Psoas muscle (tissue), 8 donors: Measurements from ENCODE around the gene TAPBPL. TPM values are rescaled to one million over a fixed set of nuclear protein-coding genes. Genes with fewer than 3 reads are reported as not detected.

Experiments used
- ATAC-seq, 4 donors: fragments of 200-7000 bp; cut with Tn5 transposase; one replicate each; pipeline ENCODE4 v1.9.1; 2020; ENCODE audit warnings: moderate library complexity in 3 of 4, mild to moderate bottlenecking in 2 of 4
- DNase-seq, 2 donors: peaks; one replicate each; pipeline ENCODE4 v3.0.0-alpha.2; 2020
- H3K27ac ChIP-seq: fragments of 200-600 bp; one replicate; pipeline ENCODE4 v1.8.0; 2022
- H3K27me3 ChIP-seq, 3 donors: fragments of 200-600 bp in 1 of 3; one replicate each; pipeline versions ENCODE4 v1.6.1 to v1.8.0; 2013 to 2022; ENCODE audit warnings: low read length in 2 of 3, mild to moderate bottlenecking in 2 of 3, moderate library complexity in 1 of 3; ENCODE audit not compliant: insufficient read depth in 3 of 3
- H3K36me3 ChIP-seq, 2 donors: fragments of 200-600 bp in 1 of 2; one replicate each; pipeline versions ENCODE4 v1.6.1 to v1.8.0; 2013 to 2022; ENCODE audit warnings: low read depth in 1 of 2, mild to moderate bottlenecking in 1 of 2, moderate library complexity in 1 of 2; ENCODE audit not compliant: insufficient read depth in 1 of 2
- H3K4me1 ChIP-seq: fragments of 200-600 bp; one replicate; pipeline ENCODE4 v1.8.0; 2022
- H3K4me3 ChIP-seq: fragments of 200-600 bp; one replicate; pipeline ENCODE4 v1.8.0; 2022; ENCODE audit warnings: mild to moderate bottlenecking
- H3K9me3 ChIP-seq: fragments of 200-600 bp; one replicate; pipeline ENCODE4 v1.8.0; 2022
- WGBS, 3 donors: extraction: QIAGEN DNeasy Blood & Tissue Kit; methylation state at CpG; one replicate each; pipeline versions ENCODE4 v1.1.6 to v1.1.7; 2013; 5-methylcytosine and 5-hydroxymethylcytosine counted together
- intact Hi-C, 2 donors: fragments of 100-400 bp; cut with DNase I; formaldehyde crosslinking; loops; one replicate each; pipeline versions ENCODE4 v1.11.0 to v1.14.2; 2022
- polyA plus RNA-seq, 3 donors: library from polyadenylated mRNA; stranded (reverse); fragments of 200-250 nt; gene quantifications; one replicate each; pipeline ENCODE4 v1.2.3, GENCODE V29; 2013
- total RNA-seq, 4 donors: library from RNA; stranded (reverse); fragmentation: NEBNext Ultra II Directional in 2 of 4; extraction: Animal tissue kit (Norgen Biotek cat#: 25700) in 2 of 4; gene quantifications; one replicate each; pipeline versions ENCODE4 v1.2.1 to v1.2.4, GENCODE V29; 2021 to 2023
- TF ChIP-seq, protein P1 (sequence below): fragments of 200-600 bp; IDR thresholded peaks from one replicate; pipeline ENCODE4 v1.8.0; 2022; ENCODE audit warnings: antibody characterized with exemption
- donor health status: healthy with polysubstance abuse.
- donor health status: DM: no; HTN: no; CAD: no; lungs with moderate emphysema.
- donor health status: Bipolar disorder and iron deficiency.
- donor health status: healthy.
- donor health status: DM: yes; HTN: yes; CAD: no.
- donor health status: DM: no; HTN: no; CAD: no.
- donor health status: DM: no; HTN: no; CAD: no.
- donor health status: DM: yes; HTN: yes; CAD: no.

The TAPBPL gene
- total and polyA plus RNA-seq, 7 donors: 4.6 to 11.3 (median 7.7) TPM

DNA sequence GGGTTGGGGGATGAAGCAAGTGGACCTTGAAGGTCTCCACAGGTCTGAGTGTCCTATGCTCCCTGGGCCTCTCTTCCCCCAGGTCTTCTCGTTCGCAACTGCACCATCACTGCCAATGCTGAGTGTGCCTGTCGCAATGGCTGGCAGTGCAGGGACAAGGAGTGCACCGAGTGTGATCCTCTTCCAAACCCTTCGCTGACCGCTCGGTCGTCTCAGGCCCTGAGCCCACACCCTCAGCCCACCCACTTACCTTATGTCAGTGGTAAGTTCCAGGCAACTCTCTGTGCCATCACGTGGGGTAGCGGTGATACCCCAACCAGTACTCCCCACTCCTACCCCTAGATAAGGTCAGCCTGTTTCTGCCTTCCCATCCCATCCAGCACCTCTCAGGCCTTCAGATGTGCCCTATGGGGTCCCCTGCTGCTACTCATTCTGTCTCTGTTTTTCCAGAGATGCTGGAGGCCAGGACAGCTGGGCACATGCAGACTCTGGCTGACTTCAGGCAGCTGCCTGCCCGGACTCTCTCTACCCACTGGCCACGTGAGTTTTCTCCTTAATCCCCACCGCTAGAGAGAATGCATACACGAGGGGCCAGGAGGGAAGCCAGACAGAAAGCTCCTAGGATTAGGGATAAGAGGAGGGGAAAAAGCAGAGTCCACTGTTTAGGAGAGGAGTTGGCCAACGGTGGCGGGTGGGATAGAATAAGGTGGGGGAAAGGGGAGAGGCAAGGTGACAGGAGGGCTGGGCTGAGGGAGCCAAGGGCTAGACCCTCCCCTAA, 1.6 kb upstream of the TAPBPL start:
- peak overlapping the region; percentile 95 for H3K27ac ChIP-seq

GRCh38 chr12:6450869-6451347, 934 bp upstream of the TAPBPL start:
- Histone ChIP-seq H3K27ac (peak overlapping the region; percentile 95), H3K4me1 (peaks cover 11% of the 10 kb centered on the region), H3K9me3 (no peaks in the 10 kb centered on the region), H3K36me3 (peaks cover 0 to 52% of the 10 kb centered on the region in 2 donors), H3K27me3 (no peaks in the 10 kb centered on the region), H3K4me3 (peak overlapping the region; percentile 90)
- TF ChIP-seq, protein P1, sequence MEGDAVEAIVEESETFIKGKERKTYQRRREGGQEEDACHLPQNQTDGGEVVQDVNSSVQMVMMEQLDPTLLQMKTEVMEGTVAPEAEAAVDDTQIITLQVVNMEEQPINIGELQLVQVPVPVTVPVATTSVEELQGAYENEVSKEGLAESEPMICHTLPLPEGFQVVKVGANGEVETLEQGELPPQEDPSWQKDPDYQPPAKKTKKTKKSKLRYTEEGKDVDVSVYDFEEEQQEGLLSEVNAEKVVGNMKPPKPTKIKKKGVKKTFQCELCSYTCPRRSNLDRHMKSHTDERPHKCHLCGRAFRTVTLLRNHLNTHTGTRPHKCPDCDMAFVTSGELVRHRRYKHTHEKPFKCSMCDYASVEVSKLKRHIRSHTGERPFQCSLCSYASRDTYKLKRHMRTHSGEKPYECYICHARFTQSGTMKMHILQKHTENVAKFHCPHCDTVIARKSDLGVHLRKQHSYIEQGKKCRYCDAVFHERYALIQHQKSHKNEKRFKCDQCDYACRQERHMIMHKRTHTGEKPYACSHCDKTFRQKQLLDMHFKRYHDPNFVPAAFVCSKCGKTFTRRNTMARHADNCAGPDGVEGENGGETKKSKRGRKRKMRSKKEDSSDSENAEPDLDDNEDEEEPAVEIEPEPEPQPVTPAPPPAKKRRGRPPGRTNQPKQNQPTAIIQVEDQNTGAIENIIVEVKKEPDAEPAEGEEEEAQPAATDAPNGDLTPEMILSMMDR: no peak
- 7 to 10% (median 9%) methylated on average over 10 to 11 of the region's 11 CpGs for WGBS, 3 donors
- DNase-seq (peak in 1 of 2 donors; percentile 39), ATAC-seq (peak in 2 of 4 donors; percentile 20 to 21)
- intact Hi-C loops: loop anchor here in 1 of 2 donors (5.0 kb wide), 1 partner anchor 124 kb away; no protein-coding TSS in a partner anchor

More for the DNA sequence above, 1.6 kb upstream of the TAPBPL start:
- peaks cover 11% of the 10 kb centered on the region for H3K4me1 ChIP-seq
- ATAC-seq (no peak), DNase-seq (no peak)
- H3K4me3 ChIP-seq: peak overlapping the region; percentile 90
- 59 to 66% (median 60%) methylated on average over 16 of the region's 16 CpGs for WGBS, 3 donors
- TF ChIP-seq, protein P1: no peak
- no peaks in the 10 kb centered on the region for H3K27me3 ChIP-seq
- H3K36me3 ChIP-seq: peaks cover 0 to 52% of the 10 kb centered on the region in 2 donors
- H3K9me3 ChIP-seq: no peaks in the 10 kb centered on the region
- intact Hi-C loops: loop anchor here in 1 of 2 donors (5.0 kb wide), 1 partner anchor 123 kb away; no protein-coding TSS in a partner anchor

DNA sequence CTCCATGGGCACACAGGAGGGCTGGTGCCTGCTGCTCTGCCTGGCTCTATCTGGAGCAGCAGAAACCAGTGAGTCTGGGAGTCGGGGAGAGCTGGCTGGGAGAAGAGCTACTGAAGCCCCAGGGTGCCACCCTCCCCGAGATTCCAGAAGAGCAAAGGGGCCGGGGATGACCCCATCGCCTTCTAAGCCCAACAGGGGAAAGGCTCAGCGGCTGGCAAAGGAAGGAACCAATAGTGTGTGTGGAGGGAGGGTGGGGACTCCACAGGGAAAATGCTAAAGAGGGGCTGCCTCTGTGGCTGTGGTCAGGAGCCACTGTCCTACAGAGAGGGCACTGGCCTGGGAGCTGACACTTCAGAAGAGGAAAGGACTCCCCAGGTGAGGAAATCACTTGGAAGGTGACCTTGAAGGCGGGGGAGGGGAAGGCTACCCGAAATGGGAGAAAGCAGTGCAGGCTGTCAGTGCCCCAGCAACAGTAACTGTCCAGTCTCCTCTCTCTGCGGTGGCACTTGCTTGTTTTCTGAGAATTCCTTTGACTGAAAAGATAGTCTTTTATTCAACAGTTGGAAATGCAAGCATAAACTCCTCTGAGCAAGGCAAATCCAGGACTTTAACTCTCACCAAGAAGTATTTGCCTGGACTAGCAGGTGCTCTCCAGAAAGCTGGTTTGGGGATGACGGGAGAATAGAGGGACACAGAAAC, 552 bp downstream of the TAPBPL start:
- WGBS, 3 donors: 1 to 3% (median 1%) methylated on average over 9 of the region's 9 CpGs
- ATAC-seq: peak; percentile 41 to 64 (median 56)
- H3K27ac ChIP-seq: peak overlapping the region; percentile 95
- TF ChIP-seq, protein P1: no peak
- peak overlapping the region; percentile 90 for H3K4me3 ChIP-seq
- intact Hi-C loops: loop anchor here in 1 of 2 donors (5.0 kb wide), 1 partner anchor 125 kb away; no protein-coding TSS in a partner anchor
- peak in 1 of 2 donors; percentile 43 for DNase-seq
- H3K36me3 ChIP-seq: peaks cover 1 to 51% of the 10 kb centered on the region in 2 donors
- H3K9me3 ChIP-seq: no peaks in the 10 kb centered on the region
- H3K27me3 ChIP-seq: no peaks in the 10 kb centered on the region
- H3K4me1 ChIP-seq: peaks cover 11% of the 10 kb centered on the region

DNA sequence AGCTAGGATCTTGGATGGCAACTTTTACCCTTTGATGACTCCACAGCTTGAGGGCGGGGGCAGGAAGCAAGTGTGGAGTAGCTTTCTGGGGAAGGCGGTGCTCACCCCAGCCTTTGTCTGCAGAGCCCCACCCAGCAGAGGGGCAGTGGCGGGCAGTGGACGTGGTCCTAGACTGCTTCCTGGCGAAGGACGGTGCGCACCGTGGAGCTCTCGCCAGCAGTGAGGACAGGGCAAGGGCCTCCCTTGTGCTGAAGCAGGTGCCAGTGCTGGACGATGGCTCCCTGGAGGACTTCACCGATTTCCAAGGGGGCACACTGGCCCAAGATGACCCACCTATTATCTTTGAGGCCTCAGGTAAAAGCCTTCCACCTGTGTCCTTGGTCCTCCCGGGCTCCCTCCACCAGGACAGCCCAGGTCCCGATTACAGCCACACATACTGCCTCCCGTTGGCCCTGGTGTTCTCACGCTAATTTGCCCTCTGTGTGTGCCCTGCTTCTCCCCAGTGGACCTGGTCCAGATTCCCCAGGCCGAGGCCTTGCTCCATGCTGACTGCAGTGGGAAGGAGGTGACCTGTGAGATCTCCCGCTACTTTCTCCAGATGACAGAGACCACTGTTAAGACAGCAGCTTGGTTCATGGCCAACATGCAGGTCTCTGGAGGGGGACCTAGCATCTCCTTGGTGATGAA, 1.2 kb downstream of the TAPBPL start:
- Histone ChIP-seq H3K36me3 (peaks cover 6 to 52% of the 10 kb centered on the region in 2 donors), H3K4me1 (peaks cover 11% of the 10 kb centered on the region), H3K9me3 (no peaks in the 10 kb centered on the region), H3K27ac (peak overlapping the region; percentile 95), H3K27me3 (no peaks in the 10 kb centered on the region), H3K4me3 (peak overlapping the region; percentile 90)
- 27 to 43% (median 34%) methylated on average over 17 of the region's 17 CpGs for WGBS, 3 donors
- TF ChIP-seq, protein P1: no peak
- peak in 2 of 4 donors; percentile 10 to 11 for ATAC-seq
- DNase-seq: no peak
- intact Hi-C loops: loop anchor here (1.0 to 5.0 kb wide), 2 partner anchors 15 to 126 kb away; no protein-coding TSS in a partner anchor
